HG03108 (cell line): Measurements from ENCODE around the gene DOHH.

Experiments
- ATAC-seq: cut with Tn5 transposase; IDR thresholded peaks from one replicate; pipeline ENCODE4 v1.9.1; 2021; ENCODE audit warnings: moderate library complexity; ENCODE audit not compliant: unreplicated experiment

The DOHH gene

GRCh38 chr19:3479177-3479833 lies 21.2 kb downstream of the DOHH start:
- ATAC-seq = no peak

GRCh38 chr19:3478409-3479176 lies 21.9 kb downstream of the DOHH start:
- ATAC-seq = no peak

- no peak for ATAC-seq
Observed at GRCh38 chr19:3477951-3478350, 22.5 kb downstream of the DOHH start.

- ATAC-seq = no peak
Observed at GRCh38 chr19:3477506-3477905, 23.0 kb downstream of the DOHH start.

GRCh38 chr19:3476830-3477229 lies 23.6 kb downstream of the DOHH start:
- ATAC-seq = no peak

- no peak for ATAC-seq
Observed at GRCh38 chr19:3475449-3475848, 25.0 kb downstream of the DOHH start.

GRCh38 chr19:3474614-3475013 lies 25.9 kb downstream of the DOHH start:
- no peak for ATAC-seq

GRCh38 chr19:3474010-3474409 lies 26.5 kb downstream of the DOHH start:
- ATAC-seq = no peak

- ATAC-seq = no peak
Observed at GRCh38 chr19:3471954-3472655, 28.4 kb downstream of the DOHH start.

- ATAC-seq = no peak
Observed at GRCh38 chr19:3470500-3471128, 29.9 kb downstream of the DOHH start.

GRCh38 chr19:3469638-3470499 lies 30.6 kb downstream of the DOHH start:
- no peak for ATAC-seq

GRCh38 chr19:3468211-3468610 lies 32.3 kb downstream of the DOHH start:
- no peak for ATAC-seq

GRCh38 chr19:3467437-3468198 lies 32.9 kb downstream of the DOHH start:
- no peak for ATAC-seq

- no peak for ATAC-seq
Observed at GRCh38 chr19:3466635-3467034, 33.8 kb downstream of the DOHH start.

GRCh38 chr19:3465552-3465951 lies 34.9 kb downstream of the DOHH start:
- no peak for ATAC-seq

GRCh38 chr19:3464587-3465235 lies 35.8 kb downstream of the DOHH start:
- no peak for ATAC-seq

- no peak for ATAC-seq
Observed at GRCh38 chr19:3463714-3464586, 36.5 kb downstream of the DOHH start.

- ATAC-seq = no peak
Observed at GRCh38 chr19:3462991-3463713, 37.3 kb downstream of the DOHH start.
